Activated naive CD4-positive, alpha-beta T cell treated with anti-CD3 and anti-CD28 coated beads, Interleukin-2, amount 50 U/mL, for 72 hours (primary cell): Measurements from ENCODE around the gene TMEM45A. TPM values are rescaled to one million over a fixed set of nuclear protein-coding genes. Genes with fewer than 3 reads are reported as not detected.
A peak's percentile ranks its signal among the peaks of the same experiment; 100 is the strongest.
"Not testable (repeated sequence)": the region's sequence is repeated elsewhere in the genome, so short reads cannot be mapped to it uniquely, and the experiment has no call there.

ENCODE experiments used
- ATAC-seq, 2 donors: fragments of 150-1000 bp; cut with Tn5 transposase; 2 replicates each; pipeline ENCODE4 v1.10.0; 2021; ENCODE audit warnings: mild to moderate bottlenecking in 2 of 2, moderate library complexity in 2 of 2
- DNase-seq, 2 donors: peaks; one replicate each; pipeline ENCODE4 v3.0.0; 2021 to 2022; ENCODE audit warnings: low spot score in 2 of 2
- H3K27ac Mint-ChIP-seq, 2 donors: one replicate each; pipeline ENCODE4 v1.8.0; 2022; ENCODE audit warnings: mild to moderate bottlenecking in 2 of 2, mixed read lengths in 2 of 2
- H3K36me3 Mint-ChIP-seq, 2 donors: one replicate each; pipeline ENCODE4 v1.8.0; 2022; ENCODE audit warnings: mixed read lengths in 2 of 2
- H3K9me3 Mint-ChIP-seq, 2 donors: one replicate each; pipeline ENCODE4 v1.8.0; 2022; ENCODE audit warnings: mixed read lengths in 2 of 2
- total RNA-seq, 2 donors: library from RNA; stranded (reverse); gene quantifications; one replicate each; pipeline ENCODE4 v1.2.3, GENCODE V29; 2022

Gene TMEM45A
- 1 to 10 TPM in 1 of 2 donors, under 1 TPM in 1; 0.36 to 6.6 TPM for total RNA-seq

GRCh38 chr3:100492059-100493006, at the start of gene TMEM45A:
Gene TMEM45A, plus strand, starts transcription at chr3:100492619. Its CDS starts 62,593 bp downstream, at chr3:100555212.
- ATAC-seq (peak; percentile 100), DNase-seq (peak; percentile 88 to 93)
- Mint-ChIP-seq H3K27ac (peak within 1 kb of the TSS in 1 of 2 donors; percentile 30), H3K36me3 (no peaks in the 10 kb centered on the region), H3K9me3 (no peaks in the 10 kb centered on the region)

DNA sequence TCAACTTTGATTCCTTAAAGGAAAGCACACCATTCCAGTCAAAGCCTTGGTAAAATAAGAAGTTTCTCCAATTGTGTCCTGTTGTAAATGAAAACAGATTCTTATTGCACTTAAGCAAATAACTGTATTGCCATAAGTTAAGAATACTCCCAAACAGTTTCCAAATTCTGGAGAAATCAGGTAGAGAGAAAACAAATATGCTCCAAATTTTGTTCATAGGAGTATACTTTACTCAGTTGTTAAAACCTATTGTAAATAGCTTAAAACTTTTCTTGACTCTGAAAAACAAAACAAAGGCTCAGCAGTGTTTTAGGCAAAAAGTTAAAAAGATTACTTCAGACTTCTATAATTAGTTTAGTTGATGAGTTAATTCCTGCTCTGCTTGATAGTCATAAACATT, 48.7 kb upstream of the TMEM45A start:
- ATAC-seq (no peak), DNase-seq (no peak)
- peaks cover 0 to 4% of the 10 kb centered on the region in 2 donors for H3K9me3 Mint-ChIP-seq
- H3K27ac Mint-ChIP-seq: no peak overlapping the region
- peaks cover 0 to 9% of the 10 kb centered on the region in 2 donors for H3K36me3 Mint-ChIP-seq

GRCh38 chr3:100447067-100447466, 45.4 kb upstream of the TMEM45A start:
- H3K9me3 Mint-ChIP-seq, DNase-seq, ATAC-seq, H3K36me3 Mint-ChIP-seq, H3K27ac Mint-ChIP-seq: not testable (repeated sequence)

GRCh38 chr3:100448079-100448478, 44.3 kb upstream of the TMEM45A start:
- DNase-seq (no peak), ATAC-seq (no peak)
- Mint-ChIP-seq H3K27ac (no peak overlapping the region), H3K36me3 (peaks cover 0 to 9% of the 10 kb centered on the region in 2 donors), H3K9me3 (peaks cover 0 to 4% of the 10 kb centered on the region in 2 donors)

DNA sequence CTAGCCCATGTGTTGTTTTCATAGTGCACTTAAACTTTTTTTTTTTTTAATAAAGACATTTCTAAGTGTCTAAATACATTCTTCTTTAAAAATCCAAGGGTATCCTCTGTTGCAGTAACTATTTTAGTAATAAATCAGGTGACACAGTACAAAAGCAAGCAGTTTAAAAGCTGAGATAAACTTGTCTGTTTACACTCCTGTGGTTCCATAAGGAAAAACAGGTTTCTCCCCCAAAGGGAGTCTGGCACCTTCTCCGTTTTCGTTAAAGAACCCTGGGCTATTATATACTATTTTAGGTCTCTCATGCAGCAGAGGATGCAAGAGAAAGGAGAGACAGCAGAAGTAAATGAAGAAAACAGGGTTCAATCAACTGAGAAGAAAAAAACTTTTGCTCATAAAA, 43.2 kb upstream of the TMEM45A start:
- Mint-ChIP-seq H3K27ac (no peak overlapping the region), H3K36me3 (peaks cover 0 to 9% of the 10 kb centered on the region in 2 donors), H3K9me3 (peaks cover 0 to 4% of the 10 kb centered on the region in 2 donors)
- DNase-seq (no peak), ATAC-seq (no peak)

GRCh38 chr3:100454677-100455076, 37.7 kb upstream of the TMEM45A start:
- DNase-seq (no peak), ATAC-seq (no peak)
- Mint-ChIP-seq H3K9me3 (no peaks in the 10 kb centered on the region), H3K27ac (peak overlapping the region in 1 of 2 donors; percentile 10), H3K36me3 (no peaks in the 10 kb centered on the region)

DNA sequence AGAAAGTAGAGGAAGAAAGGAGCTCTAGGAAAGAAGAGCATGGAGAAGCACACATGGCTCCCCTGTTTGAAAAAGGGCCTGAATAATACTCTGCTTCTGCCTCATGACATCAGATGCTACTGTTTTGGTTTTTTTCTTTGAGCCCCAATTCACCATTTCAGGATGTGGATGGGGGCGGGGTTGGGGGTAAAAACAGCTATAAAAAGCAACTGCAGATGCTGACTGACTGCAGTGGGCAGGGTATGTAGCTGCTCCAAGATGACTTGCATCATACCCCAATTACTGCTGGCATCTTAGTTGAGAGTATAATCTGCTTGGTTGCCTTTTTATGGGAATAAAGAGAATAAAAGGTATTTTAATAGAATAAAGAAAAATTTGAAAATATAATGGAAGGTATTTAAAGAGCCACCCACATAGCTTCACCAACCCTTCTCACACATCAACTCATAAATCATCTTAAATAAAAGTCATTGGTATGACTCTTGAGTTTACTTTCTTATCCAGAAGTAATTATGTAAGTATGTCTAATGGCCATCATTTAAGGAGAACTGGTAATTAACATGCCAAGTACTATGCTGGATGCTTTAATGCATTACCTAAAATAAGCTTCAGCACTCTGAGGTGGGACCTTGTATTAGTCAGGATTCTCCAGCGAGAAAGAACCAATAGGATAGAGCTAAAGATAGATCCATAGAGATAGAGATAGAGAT, 36.4 kb upstream of the TMEM45A start:
- Mint-ChIP-seq H3K36me3 (no peaks in the 10 kb centered on the region), H3K27ac (no peak overlapping the region), H3K9me3 (no peaks in the 10 kb centered on the region)
- ATAC-seq: no peak
- no peak for DNase-seq

GRCh38 chr3:100456745-100457144, 35.7 kb upstream of the TMEM45A start:
- H3K36me3 Mint-ChIP-seq: no peaks in the 10 kb centered on the region
- H3K9me3 Mint-ChIP-seq: no peaks in the 10 kb centered on the region
- DNase-seq (no peak), ATAC-seq (no peak)
- H3K27ac Mint-ChIP-seq: no peak overlapping the region

GRCh38 chr3:100457811-100458210, 34.6 kb upstream of the TMEM45A start:
- Mint-ChIP-seq H3K27ac (no peak overlapping the region), H3K36me3 (no peaks in the 10 kb centered on the region), H3K9me3 (no peaks in the 10 kb centered on the region)
- DNase-seq: no peak
- no peak for ATAC-seq

GRCh38 chr3:100458814-100459213, 33.6 kb upstream of the TMEM45A start:
- DNase-seq: no peak
- no peak for ATAC-seq
- no peaks in the 10 kb centered on the region for H3K36me3 Mint-ChIP-seq
- no peak overlapping the region for H3K27ac Mint-ChIP-seq
- no peaks in the 10 kb centered on the region for H3K9me3 Mint-ChIP-seq

- H3K27ac Mint-ChIP-seq: no peak overlapping the region
- H3K9me3 Mint-ChIP-seq: peaks cover 0 to 4% of the 10 kb centered on the region in 2 donors
- DNase-seq (peak in 1 of 2 donors; percentile 10), ATAC-seq (peak; percentile 83 to 87)
- no peaks in the 10 kb centered on the region for H3K36me3 Mint-ChIP-seq
Observed at GRCh38 chr3:100463002-100463401, 29.4 kb upstream of the TMEM45A start.

DNA sequence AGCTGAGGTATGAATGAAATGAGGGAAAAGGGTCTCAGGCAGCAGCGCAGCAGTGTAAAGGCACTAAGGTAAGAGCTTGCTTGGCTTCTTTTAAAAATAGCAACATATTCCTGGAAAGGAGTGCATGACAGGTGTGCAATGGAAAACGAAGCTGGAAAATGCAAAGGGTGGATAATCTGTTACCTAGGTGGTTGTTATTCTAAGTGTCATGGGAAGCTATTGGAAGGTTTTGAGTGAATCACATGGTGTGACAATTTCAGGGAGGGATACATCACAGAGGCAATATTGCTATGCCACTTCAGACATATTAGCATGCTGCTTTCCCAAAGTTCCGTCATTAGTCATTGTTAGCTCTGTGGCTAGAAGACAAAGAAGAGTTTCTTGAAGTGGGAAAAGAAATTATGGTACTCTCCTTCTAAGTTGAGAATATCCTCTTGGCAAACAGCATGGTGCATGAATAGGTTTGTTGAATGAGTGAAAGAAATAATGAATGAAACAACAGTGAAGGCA, 28.7 kb upstream of the TMEM45A start:
- no peak for DNase-seq
- Mint-ChIP-seq H3K36me3 (peaks cover under 1 to 2% of the 10 kb centered on the region in 2 donors), H3K9me3 (peaks cover under 1 to 4% of the 10 kb centered on the region in 2 donors), H3K27ac (no peak overlapping the region)
- ATAC-seq: no peak

- Mint-ChIP-seq H3K9me3 (peaks cover 7 to 9% of the 10 kb centered on the region in 2 donors), H3K27ac (peak overlapping the region in 1 of 2 donors; percentile 12), H3K36me3 (peaks cover 9 to 10% of the 10 kb centered on the region in 2 donors)
- DNase-seq (no peak), ATAC-seq (peak in 1 of 2 donors; percentile 47)
Observed at GRCh38 chr3:100465892-100466777, 26.3 kb upstream of the TMEM45A start.

DNA sequence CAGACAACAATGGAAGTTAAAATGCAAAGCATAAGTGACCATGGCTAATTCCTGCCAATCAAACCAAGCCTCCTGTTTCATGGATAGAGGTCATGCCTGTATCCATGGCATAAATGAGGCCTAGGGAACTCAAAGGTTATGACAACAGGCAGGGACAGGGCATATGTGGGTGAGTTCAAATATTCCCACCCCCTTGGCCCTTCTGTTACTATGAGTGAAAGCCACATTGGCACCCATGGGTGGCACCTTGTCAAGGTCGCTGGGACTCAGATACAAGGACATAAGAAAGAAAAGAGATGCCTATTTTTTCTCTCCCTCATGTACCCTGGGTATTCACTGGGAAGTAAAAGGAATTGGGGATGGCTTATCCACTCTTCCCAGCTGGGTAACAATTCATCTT, 25.3 kb upstream of the TMEM45A start:
- ATAC-seq (no peak), DNase-seq (no peak)
- Mint-ChIP-seq H3K36me3 (peaks cover 9 to 10% of the 10 kb centered on the region in 2 donors), H3K9me3 (peaks cover 7 to 9% of the 10 kb centered on the region in 2 donors), H3K27ac (no peak overlapping the region)

DNA sequence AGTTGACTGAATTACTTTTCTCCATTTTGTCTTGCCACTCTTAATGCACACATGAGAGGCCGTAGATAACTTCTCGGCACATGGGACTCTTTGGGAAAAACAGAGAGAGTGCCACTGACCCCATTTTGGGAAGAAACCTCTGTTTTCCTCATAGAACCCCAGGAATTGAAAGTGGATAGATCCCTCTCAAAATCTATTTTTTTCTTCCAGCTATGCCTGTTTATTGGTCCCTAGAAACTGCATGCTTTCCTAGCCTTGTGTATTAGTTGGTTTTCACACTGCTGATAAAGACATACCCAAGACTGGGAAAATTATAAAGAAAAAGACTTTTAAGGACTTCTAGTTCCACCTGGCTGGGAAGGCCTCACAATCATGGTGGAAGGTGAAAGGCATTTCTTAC, 23.7 kb upstream of the TMEM45A start:
- Mint-ChIP-seq H3K9me3 (peaks cover 7 to 9% of the 10 kb centered on the region in 2 donors), H3K27ac (no peak overlapping the region), H3K36me3 (peaks cover 9 to 10% of the 10 kb centered on the region in 2 donors)
- DNase-seq: no peak
- ATAC-seq: no peak

GRCh38 chr3:100470951-100471350, 21.5 kb upstream of the TMEM45A start:
- Mint-ChIP-seq H3K36me3 (peaks cover 9 to 10% of the 10 kb centered on the region in 2 donors), H3K9me3 (peaks cover 7 to 9% of the 10 kb centered on the region in 2 donors), H3K27ac (no peak overlapping the region)
- ATAC-seq (no peak), DNase-seq (no peak)
